Stimulated activated naive CD8-positive, alpha-beta T cell treated with anti-CD3 and anti-CD28 coated beads, Interleukin-15, amount 100 ng/mL, for 72 hours (primary cell): ENCODE measurements around the gene MLXIPL.
A peak's percentile ranks its signal among the peaks of the same experiment; 100 is the strongest.
"Not testable (repeated sequence)": the region's sequence is repeated elsewhere in the genome, so short reads cannot be mapped to it uniquely, and the experiment has no call there.

Experiments used
- ATAC-seq: fragments of 150-1000 bp; cut with Tn5 transposase; 2 replicates; pipeline ENCODE4 v1.10.0; 2021; ENCODE audit warnings: mild to moderate bottlenecking, moderate library complexity
- DNase-seq, 2 donors: peaks; one replicate each; pipeline ENCODE4 v3.0.0; 2021 to 2022
- H3K27ac Mint-ChIP-seq, 2 donors: one replicate each; pipeline ENCODE4 v1.8.0; 2022; ENCODE audit warnings: mild to moderate bottlenecking in 2 of 2, mixed read lengths in 2 of 2, moderate library complexity in 2 of 2
- H3K27me3 Mint-ChIP-seq: one replicate; pipeline ENCODE4 v1.8.0; 2022; ENCODE audit warnings: mixed read lengths
- H3K4me1 Mint-ChIP-seq: one replicate; pipeline ENCODE4 v1.8.0; 2022; ENCODE audit warnings: mild to moderate bottlenecking, mixed read lengths
- H3K4me3 Mint-ChIP-seq, 2 donors: one replicate each; pipeline ENCODE4 v1.8.0; 2022; ENCODE audit warnings: mild to moderate bottlenecking in 2 of 2, mixed read lengths in 2 of 2, moderate library complexity in 1 of 2
- H3K9me3 Mint-ChIP-seq, 2 donors: one replicate each; pipeline ENCODE4 v1.8.0; 2022; ENCODE audit warnings: mixed read lengths in 2 of 2

Gene MLXIPL

GRCh38 chr7:73606801-73607691 is 17.3 kb downstream of the MLXIPL start:
- Mint-ChIP-seq H3K27me3 (peaks cover 69% of the 10 kb centered on the region), H3K9me3 (no peaks in the 10 kb centered on the region), H3K4me3 (no peak overlapping the region), H3K27ac (no peak overlapping the region), H3K4me1 (peaks cover 4% of the 10 kb centered on the region)
- ATAC-seq: peak; percentile 81
- DNase-seq: peak; percentile 66 to 71

GRCh38 chr7:73605601-73606220 is 18.6 kb downstream of the MLXIPL start:
- H3K4me1 Mint-ChIP-seq: peaks cover 4% of the 10 kb centered on the region
- H3K4me3 Mint-ChIP-seq: no peak overlapping the region
- DNase-seq (no peak), ATAC-seq (no peak)
- no peak overlapping the region for H3K27ac Mint-ChIP-seq
- no peaks in the 10 kb centered on the region for H3K9me3 Mint-ChIP-seq
- H3K27me3 Mint-ChIP-seq: peaks cover 56% of the 10 kb centered on the region

DNA sequence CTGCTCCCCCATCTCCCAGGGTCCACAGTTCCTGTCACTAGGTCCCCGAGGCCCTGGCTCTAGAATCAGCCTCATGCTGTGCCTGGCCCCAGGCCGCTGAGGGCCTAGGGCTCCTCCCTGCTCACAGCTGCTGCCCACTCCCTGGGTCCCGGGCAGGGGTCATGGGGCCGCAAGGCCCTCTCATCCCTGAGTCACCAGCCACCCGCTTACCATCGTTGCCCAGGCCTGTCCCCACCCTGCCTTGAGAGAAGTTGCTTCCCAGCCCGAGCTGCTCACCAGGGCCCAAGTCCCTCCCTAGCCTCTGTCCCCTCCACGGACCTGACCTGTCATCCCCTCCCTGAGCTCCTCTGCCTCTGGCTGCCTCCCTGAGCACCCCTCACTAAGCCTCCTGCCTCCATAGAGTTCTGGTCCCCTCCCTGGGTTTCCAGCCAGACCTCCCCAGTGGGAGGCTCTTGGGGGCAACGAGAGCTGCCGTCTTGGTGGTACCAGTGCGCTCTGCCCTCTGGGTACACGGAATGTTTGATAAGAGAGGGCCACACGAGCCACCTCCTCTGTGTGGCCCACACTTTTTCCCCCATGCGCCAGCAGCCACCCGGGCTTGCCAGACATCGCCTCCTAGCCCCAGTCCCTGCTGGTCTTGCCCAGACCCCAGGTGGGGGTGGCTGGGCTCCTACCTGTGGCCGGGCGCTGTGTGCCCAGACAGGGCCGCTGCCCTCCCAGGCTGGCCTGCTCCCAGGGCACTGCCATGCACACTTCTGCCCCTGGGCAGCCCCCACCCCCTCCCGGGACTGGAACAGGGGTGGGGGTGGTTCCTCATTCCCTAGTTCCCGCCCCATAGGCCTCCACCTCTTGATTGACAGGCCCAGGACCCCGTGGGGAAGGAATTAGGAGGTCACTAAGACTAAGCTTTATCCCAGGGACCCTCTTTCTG is 21.3 kb downstream of the MLXIPL start:
- Mint-ChIP-seq H3K4me1 (peaks cover 4% of the 10 kb centered on the region), H3K27me3 (peaks cover 47% of the 10 kb centered on the region), H3K27ac (no peak overlapping the region), H3K9me3 (no peaks in the 10 kb centered on the region), H3K4me3 (no peak overlapping the region)
- ATAC-seq: no peak
- no peak for DNase-seq

DNA sequence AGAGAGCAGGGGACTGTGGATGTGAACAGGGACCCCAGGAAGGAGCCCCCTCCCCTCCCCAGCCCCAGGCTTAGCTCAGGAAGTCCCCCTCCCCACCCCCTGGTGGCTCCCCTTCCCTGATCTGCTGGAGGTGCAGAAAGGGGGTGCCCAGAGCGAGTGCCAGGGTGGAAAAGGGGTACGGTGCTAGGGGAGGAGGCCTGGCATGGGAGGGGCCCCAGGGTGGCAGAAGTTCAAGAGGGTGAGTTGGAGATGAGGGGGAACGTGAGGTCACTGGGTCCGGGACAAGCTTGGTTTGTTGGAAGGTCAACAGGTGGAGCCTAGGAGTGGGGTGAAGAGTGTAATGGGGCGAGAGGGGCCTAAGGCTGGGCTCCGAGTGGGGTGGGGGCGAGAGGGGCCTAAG is 24.4 kb downstream of the MLXIPL start:
- no peak overlapping the region for H3K27ac Mint-ChIP-seq
- DNase-seq (no peak), ATAC-seq (no peak)
- peaks cover 31% of the 10 kb centered on the region for H3K27me3 Mint-ChIP-seq
- H3K4me1 Mint-ChIP-seq: no peaks in the 10 kb centered on the region
- no peaks in the 10 kb centered on the region for H3K9me3 Mint-ChIP-seq
- H3K4me3 Mint-ChIP-seq: no peak overlapping the region

- Mint-ChIP-seq H3K4me3 (no peak overlapping the region), H3K4me1 (no peaks in the 10 kb centered on the region), H3K27me3 (peaks cover 31% of the 10 kb centered on the region), H3K9me3 (no peaks in the 10 kb centered on the region), H3K27ac (no peak overlapping the region)
- no peak for ATAC-seq
- no peak for DNase-seq
Measured at GRCh38 chr7:73599151-73599882, 25.0 kb downstream of the MLXIPL start.

- H3K9me3 Mint-ChIP-seq: no peaks in the 10 kb centered on the region
- ATAC-seq: no peak
- no peak overlapping the region for H3K27ac Mint-ChIP-seq
- H3K4me3 Mint-ChIP-seq: no peak overlapping the region
- no peaks in the 10 kb centered on the region for H3K4me1 Mint-ChIP-seq
- H3K27me3 Mint-ChIP-seq: peaks cover 34% of the 10 kb centered on the region
- no peak for DNase-seq
Measured at GRCh38 chr7:73597978-73598782, 26.1 kb downstream of the MLXIPL start.

DNA sequence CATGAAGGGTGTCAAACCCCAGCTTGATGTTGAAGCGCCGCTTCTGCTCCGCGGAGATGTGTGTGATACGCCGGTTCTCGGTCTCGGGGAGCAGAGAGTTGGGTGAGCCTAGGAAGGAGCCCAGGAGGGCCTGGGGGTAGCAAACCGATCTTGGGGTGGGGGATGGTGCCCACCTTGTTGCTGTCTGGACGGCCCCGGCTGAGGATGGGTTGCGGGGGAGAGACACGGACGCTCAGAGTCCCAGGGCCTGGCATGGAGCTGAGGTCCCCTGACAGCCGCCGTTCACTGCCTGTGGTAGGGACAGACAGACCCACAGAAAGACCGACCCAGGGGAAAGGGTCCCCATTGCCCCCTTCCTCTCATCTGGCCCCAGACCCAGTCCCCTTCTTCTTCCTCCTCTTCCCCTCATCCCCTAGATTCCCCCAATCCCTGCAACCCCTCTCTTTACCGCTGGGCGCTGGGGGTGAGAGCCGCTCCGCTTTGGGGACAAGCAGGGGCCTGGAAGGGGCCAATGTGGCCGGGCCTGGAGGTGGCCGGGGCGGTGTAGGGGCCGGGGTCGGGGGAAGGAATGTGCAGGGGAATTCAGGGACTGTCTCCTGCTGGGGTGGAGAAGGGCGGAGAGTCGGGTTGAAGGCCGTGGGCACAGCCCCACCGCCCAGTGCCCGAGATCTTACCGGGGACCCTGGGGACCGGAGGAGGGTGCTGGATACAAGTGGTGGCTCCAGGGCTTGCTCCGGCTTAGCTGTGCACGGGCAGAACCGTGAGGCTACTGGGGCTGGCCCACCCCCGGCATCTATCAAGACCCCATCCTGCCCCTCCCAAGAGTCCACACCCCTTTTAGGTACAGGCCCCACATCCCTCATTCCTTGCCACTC is 27.9 kb downstream of the MLXIPL start:
- no peaks in the 10 kb centered on the region for H3K4me1 Mint-ChIP-seq
- ATAC-seq: no peak
- no peak for DNase-seq
- H3K4me3 Mint-ChIP-seq: no peak overlapping the region
- no peaks in the 10 kb centered on the region for H3K9me3 Mint-ChIP-seq
- peaks cover 28% of the 10 kb centered on the region for H3K27me3 Mint-ChIP-seq
- H3K27ac Mint-ChIP-seq: no peak overlapping the region

GRCh38 chr7:73595358-73595757 is 29.0 kb downstream of the MLXIPL start:
- H3K27me3 Mint-ChIP-seq: peaks cover 28% of the 10 kb centered on the region

DNA sequence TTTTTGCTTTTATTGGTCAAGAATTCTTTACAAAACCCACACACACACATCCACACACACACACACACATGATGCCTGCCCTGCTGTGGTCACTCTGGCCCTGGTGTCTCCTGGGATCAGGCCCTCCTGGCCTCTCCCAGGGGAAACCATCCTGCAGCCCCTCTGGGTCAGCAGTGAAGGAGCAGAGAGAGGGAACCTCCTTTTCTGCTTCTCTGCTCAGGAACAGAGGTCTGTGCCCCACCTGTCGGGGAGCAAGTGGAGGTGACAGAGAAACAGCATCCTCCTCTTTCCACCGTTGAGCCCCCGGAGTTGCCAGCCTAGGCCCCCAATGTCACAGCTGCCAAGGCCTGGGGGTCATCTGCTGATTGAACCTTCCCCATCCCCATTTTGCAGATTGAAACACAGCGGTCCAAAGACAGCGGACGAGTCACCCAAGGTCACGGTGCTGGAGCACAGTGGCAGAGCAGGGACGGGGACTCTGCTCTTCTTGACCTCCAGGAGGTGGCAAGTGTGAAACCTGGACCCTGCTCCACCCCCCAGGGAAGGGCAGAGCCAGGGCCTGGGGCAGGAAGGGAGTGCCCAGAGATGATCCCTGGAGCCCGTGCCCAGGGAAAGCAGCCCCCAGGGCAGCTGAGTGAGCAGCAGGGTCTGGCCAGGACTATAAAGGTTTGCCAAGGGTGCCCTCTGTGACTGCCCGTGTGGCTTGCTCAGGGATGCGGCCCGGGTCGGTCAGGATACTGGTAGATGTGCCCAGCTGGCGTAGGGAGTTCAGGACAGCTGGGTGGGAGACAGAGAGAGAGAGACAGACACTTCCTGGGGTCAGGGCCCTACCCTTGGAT is 30.9 kb downstream of the MLXIPL start:
- DNase-seq (no peak), ATAC-seq (no peak)
- no peaks in the 10 kb centered on the region for H3K4me1 Mint-ChIP-seq
- no peaks in the 10 kb centered on the region for H3K9me3 Mint-ChIP-seq
- no peak overlapping the region for H3K27ac Mint-ChIP-seq
- peaks cover 15% of the 10 kb centered on the region for H3K27me3 Mint-ChIP-seq
- no peak overlapping the region for H3K4me3 Mint-ChIP-seq

More at GRCh38 chr7:73595358-73595757, 29.0 kb downstream of the MLXIPL start:
- ATAC-seq (no peak), DNase-seq (no peak)
- no peak overlapping the region for H3K4me3 Mint-ChIP-seq
- no peaks in the 10 kb centered on the region for H3K4me1 Mint-ChIP-seq
- no peaks in the 10 kb centered on the region for H3K9me3 Mint-ChIP-seq
- no peak overlapping the region for H3K27ac Mint-ChIP-seq

DNA sequence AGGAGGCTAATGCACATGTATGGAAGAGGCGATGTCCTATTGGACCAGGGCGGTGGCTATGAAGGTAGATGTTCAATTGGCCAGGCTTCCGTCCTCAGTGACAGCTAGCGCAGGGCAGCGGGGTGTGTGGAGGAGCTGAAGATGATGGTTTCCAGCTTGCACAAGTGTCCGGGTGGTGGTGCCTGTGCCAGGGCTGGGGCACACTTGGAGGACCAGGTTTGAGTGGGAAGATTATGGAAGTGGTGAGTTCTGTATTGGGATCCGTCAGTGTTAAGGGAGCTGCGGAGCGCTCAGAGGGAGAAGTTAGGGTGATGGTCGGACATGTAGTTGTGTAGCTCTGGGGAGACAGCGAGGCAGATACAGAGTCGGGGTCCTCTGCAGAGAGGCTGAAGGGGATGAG is 37.4 kb downstream of the MLXIPL start:
- Mint-ChIP-seq H3K9me3 (no peaks in the 10 kb centered on the region), H3K4me1 (peaks cover 7% of the 10 kb centered on the region), H3K27me3 (no peaks in the 10 kb centered on the region), H3K4me3 (no peak overlapping the region), H3K27ac (no peak overlapping the region)
- ATAC-seq (no peak), DNase-seq (no peak)

GRCh38 chr7:73585196-73585595 is 39.1 kb downstream of the MLXIPL start:
- Mint-ChIP-seq H3K4me3 (no peak overlapping the region), H3K4me1 (peaks cover 7% of the 10 kb centered on the region), H3K27ac (no peak overlapping the region), H3K27me3 (no peaks in the 10 kb centered on the region), H3K9me3 (no peaks in the 10 kb centered on the region)
- DNase-seq (no peak), ATAC-seq (no peak)

DNA sequence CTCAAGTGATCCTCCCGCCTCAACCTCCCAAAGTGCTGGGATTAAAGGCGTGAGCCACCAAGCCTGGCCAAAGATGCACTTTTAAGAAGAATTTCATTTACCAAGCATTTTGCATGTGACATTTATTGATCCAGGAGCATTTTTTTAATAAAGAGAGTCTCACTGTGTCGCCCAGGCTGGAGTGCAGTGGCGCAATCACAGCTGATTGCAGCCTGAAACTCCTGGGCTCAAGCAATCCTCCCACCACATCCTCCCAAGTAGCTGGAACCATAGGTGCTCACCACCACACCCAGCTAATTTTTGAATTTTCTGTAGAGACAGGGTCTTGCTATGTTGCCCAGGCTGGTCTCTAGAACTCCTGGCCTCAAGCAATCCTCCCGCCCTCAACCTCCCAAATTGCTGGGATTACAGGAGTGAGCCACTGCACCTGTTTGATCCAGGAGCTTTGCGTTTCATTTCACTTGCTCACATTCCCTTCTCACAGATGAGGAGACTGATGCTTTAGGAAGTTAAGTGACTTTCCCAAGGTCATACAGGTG is 41.6 kb downstream of the MLXIPL start:
- Mint-ChIP-seq H3K27ac (no peak overlapping the region), H3K27me3 (no peaks in the 10 kb centered on the region), H3K4me3 (no peak overlapping the region), H3K4me1 (peaks cover 14% of the 10 kb centered on the region), H3K9me3 (no peaks in the 10 kb centered on the region)
- DNase-seq (no peak), ATAC-seq (no peak)

- DNase-seq, ATAC-seq, H3K9me3 Mint-ChIP-seq, H3K27me3 Mint-ChIP-seq, H3K4me3 Mint-ChIP-seq, H3K27ac Mint-ChIP-seq: not testable (repeated sequence)
- H3K4me1 Mint-ChIP-seq: peaks cover 26% of the 10 kb centered on the region
Measured at GRCh38 chr7:73581006-73581405, 43.3 kb downstream of the MLXIPL start.
